ENCODE data around the gene HEATR3.

- TF ChIP-seq GATA2 (IDR thresholded peaks at IDR 0.05; ENCODE audit: low read depth, low read length) (no peak), GATA3 (IDR thresholded peaks at IDR 0.05; ENCODE audit: low read depth, low read length) (no peak)
These were observed 36.4 kb downstream of the HEATR3 start for GRCh38 chr16:50102051-50102746.
